ENCODE results near the gene NPFFR1. TPM values are rescaled to one million over a fixed set of nuclear protein-coding genes. Genes with fewer than 3 reads are reported as not detected.
"Not testable (repeated sequence)": the region's sequence is repeated elsewhere in the genome, so short reads cannot be mapped to it uniquely, and the experiment has no call there.

Gene NPFFR1
- total and polyA plus RNA-seq, 3 donors from 2014 or later, result 2.6 to 6.6 (median 2.8) TPM

DNA sequence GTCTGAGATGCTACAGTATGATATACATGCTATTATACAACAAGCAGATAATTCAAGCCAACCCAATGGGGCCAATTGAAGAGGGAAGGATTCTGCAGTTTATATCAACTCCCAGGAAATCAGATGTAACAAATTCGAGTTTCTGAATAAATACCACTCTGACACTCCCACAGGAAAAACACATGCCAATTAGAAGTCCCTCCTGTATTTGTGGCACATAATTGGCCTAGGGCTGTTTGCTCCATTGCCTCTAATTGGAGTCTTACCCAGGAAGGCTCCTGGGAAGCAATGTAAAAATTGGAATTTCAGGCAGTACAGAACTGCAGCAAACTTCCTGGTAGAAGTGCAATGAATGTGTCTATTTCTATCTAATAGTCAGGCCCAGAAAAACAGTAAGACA is 55.3 kb downstream of the NPFFR1 start:
- peaks cover 7% of the 10 kb centered on the region for H3K4me1 ChIP-seq
- TF ChIP-seq, protein P1, sequence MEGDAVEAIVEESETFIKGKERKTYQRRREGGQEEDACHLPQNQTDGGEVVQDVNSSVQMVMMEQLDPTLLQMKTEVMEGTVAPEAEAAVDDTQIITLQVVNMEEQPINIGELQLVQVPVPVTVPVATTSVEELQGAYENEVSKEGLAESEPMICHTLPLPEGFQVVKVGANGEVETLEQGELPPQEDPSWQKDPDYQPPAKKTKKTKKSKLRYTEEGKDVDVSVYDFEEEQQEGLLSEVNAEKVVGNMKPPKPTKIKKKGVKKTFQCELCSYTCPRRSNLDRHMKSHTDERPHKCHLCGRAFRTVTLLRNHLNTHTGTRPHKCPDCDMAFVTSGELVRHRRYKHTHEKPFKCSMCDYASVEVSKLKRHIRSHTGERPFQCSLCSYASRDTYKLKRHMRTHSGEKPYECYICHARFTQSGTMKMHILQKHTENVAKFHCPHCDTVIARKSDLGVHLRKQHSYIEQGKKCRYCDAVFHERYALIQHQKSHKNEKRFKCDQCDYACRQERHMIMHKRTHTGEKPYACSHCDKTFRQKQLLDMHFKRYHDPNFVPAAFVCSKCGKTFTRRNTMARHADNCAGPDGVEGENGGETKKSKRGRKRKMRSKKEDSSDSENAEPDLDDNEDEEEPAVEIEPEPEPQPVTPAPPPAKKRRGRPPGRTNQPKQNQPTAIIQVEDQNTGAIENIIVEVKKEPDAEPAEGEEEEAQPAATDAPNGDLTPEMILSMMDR (IDR thresholded peaks at IDR 0.05), result no peak
- TF ChIP-seq POLR2A (IDR thresholded peaks at IDR 0.05), result no peak
- H3K27me3 ChIP-seq, result no peaks in the 10 kb centered on the region
- no peaks in the 10 kb centered on the region for H3K36me3 ChIP-seq (ENCODE audit: low read depth, missing control alignments)
- 44 to 53% methylated on average over 1 of the region's 1 CpG for WGBS, 2 donors
- peak overlapping the region in 1 of 2 donors; percentile 57 for H3K27ac ChIP-seq
- H3K4me3 ChIP-seq, result no peak overlapping the region
- H3K9me3 ChIP-seq, result no peaks in the 10 kb centered on the region
- intact Hi-C loops (cut with DNase I; ENCODE audit: low total_unique reads), result no loop called here
- DNase-seq, result no peak

DNA sequence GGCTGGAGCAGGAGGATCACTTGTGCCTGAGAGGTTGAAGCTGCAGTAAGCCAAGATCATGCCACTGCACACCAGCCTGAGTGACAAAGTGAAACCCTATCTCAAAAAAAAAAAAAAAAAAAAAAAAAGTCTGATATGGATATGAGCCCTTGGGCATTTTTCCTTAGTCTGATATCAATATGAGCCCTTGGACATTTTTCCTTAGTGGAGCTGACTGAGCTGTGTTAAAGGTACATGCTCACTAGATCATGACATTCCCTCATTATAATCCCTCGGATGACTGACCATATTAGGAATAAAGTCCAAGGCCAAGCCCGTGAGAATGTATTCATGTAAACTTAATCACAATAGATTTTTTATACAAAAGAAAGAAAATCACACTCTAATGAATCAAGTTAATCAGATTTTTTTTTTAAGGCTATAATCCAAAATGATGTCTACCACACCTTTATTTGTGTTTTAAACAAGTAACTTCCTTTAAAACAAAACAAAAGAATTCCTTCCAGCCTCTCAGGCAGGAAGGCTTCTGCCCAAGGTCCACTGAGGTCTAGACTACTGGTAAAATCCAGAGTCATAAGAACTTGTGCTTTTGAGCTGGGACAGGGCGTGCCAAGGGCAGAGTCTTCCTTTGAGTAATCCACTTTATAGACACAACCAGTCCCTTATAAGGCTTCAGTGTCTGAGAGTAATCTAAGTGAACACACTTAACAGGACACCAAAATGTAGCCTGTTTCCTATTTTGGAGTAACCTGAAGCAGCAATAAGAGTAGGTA is 56.1 kb downstream of the NPFFR1 start:
- no peak overlapping the region for H3K4me3 ChIP-seq
- no peak for DNase-seq
- no peak for TF ChIP-seq POLR2A (IDR thresholded peaks at IDR 0.05)
- TF ChIP-seq, protein P1 (IDR thresholded peaks at IDR 0.05), result no peak
- intact Hi-C loops (cut with DNase I; ENCODE audit: low total_unique reads), result no loop called here
- H3K4me1 ChIP-seq, result peaks cover 7% of the 10 kb centered on the region
- H3K27me3 ChIP-seq, result no peaks in the 10 kb centered on the region
- H3K27ac ChIP-seq, result peak overlapping the region in 1 of 2 donors; percentile 57
- no peaks in the 10 kb centered on the region for H3K36me3 ChIP-seq (ENCODE audit: low read depth, missing control alignments)
- no peaks in the 10 kb centered on the region for H3K9me3 ChIP-seq
- WGBS, 2 donors, result 38 to 53% methylated on average over 3 of the region's 3 CpGs

DNA sequence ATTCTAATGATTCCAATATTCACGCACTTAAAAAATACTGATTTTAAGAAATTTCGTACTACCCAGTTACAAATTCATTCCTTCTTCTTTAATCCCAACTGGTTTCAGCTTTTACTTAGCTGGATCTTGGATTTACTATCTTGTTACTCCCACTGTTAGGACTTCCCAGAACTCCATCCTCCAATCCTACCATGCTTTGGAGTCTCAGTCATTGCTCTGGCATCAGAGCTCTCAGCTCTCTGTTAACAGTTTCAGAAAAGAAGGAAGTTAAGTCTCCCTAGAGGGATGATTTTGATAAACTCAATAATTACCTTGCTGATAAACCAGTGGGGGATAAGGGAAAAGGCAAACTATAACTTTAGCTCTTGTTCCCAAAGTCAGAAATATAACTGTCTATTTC is 60.1 kb downstream of the NPFFR1 start:
- TF ChIP-seq, protein P1 (IDR thresholded peaks at IDR 0.05), result no peak
- TF ChIP-seq POLR2A (IDR thresholded peaks at IDR 0.05), result no peak
- H3K27ac ChIP-seq, result no peak overlapping the region

DNA sequence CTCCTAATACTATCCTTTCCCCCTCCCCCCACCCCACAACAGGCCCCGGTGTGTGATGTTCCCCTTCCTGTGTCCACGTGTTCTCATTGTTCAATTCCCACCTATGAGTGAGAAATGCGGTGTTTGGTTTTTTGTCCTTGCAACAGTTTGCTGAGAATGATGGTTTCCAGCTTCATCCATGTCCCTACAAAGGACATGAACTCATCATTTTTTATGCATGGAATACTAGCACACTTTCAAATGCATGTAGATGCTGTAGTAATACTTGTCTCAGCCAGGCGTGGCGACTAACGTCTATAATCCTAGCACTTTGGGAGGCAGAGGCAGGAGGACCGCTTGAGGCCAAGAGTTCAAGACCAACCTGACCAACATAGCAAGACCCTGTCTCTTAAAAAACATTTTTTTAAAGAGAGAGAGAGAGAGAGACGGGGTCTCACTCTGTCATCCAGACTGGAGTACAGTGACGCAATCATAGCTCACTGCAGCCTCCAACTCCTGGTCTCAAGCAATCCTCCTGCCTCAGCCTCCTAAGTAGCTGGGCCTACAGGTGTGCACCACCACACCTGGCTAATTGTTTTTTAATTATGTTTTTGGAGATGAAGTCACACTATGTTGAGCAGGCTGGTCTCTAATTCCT is 60.9 kb downstream of the NPFFR1 start:
- H3K36me3 ChIP-seq (ENCODE audit: low read depth, missing control alignments); H3K27ac ChIP-seq; H3K4me3 ChIP-seq; DNase-seq; H3K9me3 ChIP-seq; H3K27me3 ChIP-seq; H3K4me1 ChIP-seq: not testable (repeated sequence)
- WGBS, 2 donors, result 83 to 90% methylated on average over 8 to 9 of the region's 9 CpGs
- intact Hi-C loops (cut with DNase I; ENCODE audit: low total_unique reads), result loop anchor here (5.0 kb wide), 1 partner anchor 139 kb away; no protein-coding TSS in a partner anchor

More for the DNA sequence above, 60.1 kb downstream of the NPFFR1 start:
- H3K36me3 ChIP-seq (ENCODE audit: low read depth, missing control alignments), result no peaks in the 10 kb centered on the region
- no peaks in the 10 kb centered on the region for H3K27me3 ChIP-seq
- H3K9me3 ChIP-seq, result no peaks in the 10 kb centered on the region
- WGBS, 2 donors, result 83 to 91% methylated on average over 2 of the region's 2 CpGs
- no peak for DNase-seq
- no peaks in the 10 kb centered on the region for H3K4me1 ChIP-seq
- intact Hi-C loops (cut with DNase I; ENCODE audit: low total_unique reads), result loop anchor here (5.0 kb wide), 1 partner anchor 139 kb away; no protein-coding TSS in a partner anchor
- no peak overlapping the region for H3K4me3 ChIP-seq

DNA sequence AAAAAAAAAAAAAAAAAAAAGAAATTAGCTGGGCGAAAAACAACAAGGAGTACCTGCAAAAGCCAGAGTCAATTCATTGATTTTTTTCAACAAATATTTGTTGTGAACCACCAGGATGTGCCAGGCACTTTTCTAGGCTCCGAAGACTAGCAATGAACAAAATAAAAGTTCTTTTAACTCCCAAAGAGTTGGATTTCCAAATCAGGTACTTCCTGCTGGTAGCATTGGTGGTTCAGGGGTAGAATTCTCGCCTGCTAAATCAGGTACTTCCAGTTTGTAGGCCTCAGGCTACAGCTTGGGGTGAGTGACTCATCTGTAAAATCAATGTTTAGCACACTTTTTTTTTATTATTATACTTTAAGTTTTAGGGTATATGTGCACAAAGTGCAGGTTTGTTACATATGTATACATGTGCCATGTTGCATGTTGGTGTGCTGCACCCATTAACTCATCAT is 61.4 kb downstream of the NPFFR1 start:
- Histone ChIP-seq H3K9me3 (no peaks in the 10 kb centered on the region), H3K4me1 (no peaks in the 10 kb centered on the region), H3K27ac (no peak overlapping the region), H3K27me3 (no peaks in the 10 kb centered on the region), H3K36me3 (ENCODE audit: low read depth, missing control alignments) (no peaks in the 10 kb centered on the region), H3K4me3 (no peak overlapping the region)
- TF ChIP-seq, protein P1 (IDR thresholded peaks at IDR 0.05), result no peak
- no peak for TF ChIP-seq POLR2A (IDR thresholded peaks at IDR 0.05)
- intact Hi-C loops (cut with DNase I; ENCODE audit: low total_unique reads), result loop anchor here (5.0 kb wide), 1 partner anchor 140 kb away; no protein-coding TSS in a partner anchor
- DNase-seq, result no peak
- 89 to 90% methylated on average over 3 of the region's 3 CpGs for WGBS, 2 donors
